Left lung (tissue), 10 donors: ENCODE data around the gene NPDC1. TPM values are rescaled to one million over a fixed set of nuclear protein-coding genes. Genes with fewer than 3 reads are reported as not detected.

Experiments
- ATAC-seq: fragments of 200-7000 bp; cut with Tn5 transposase; one replicate; pipeline ENCODE4 v1.9.1; 2020; ENCODE audit warnings: moderate library complexity
- DNase-seq, 4 donors: peaks; one replicate each; pipeline ENCODE4 v3.0.0-alpha.2; 2013 to 2020
- H3K27ac ChIP-seq, 2 donors: fragments of 200-600 bp; sonication (generic) in 1 of 2; one replicate each; pipeline versions ENCODE4 v1.5.0 to v1.8.0; 2020 to 2021
- H3K27me3 ChIP-seq, 2 donors: fragments of 200-600 bp; sonication (generic) in 1 of 2; one replicate each; pipeline versions ENCODE4 v1.5.0 to v1.8.0; 2020 to 2021
- H3K36me3 ChIP-seq, 2 donors: fragments of 200-600 bp; sonication (generic) in 1 of 2; one replicate each; pipeline versions ENCODE4 v1.5.0 to v1.8.0; 2020 to 2021
- H3K4me1 ChIP-seq, 2 donors: fragments of 200-600 bp; one replicate each; pipeline ENCODE4 v1.8.0; 2021
- H3K4me3 ChIP-seq, 2 donors: fragments of 200-600 bp; sonication (generic) in 1 of 2; one replicate each; pipeline versions ENCODE4 v1.5.0 to v1.8.0; 2020 to 2021; ENCODE audit warnings: mild to moderate bottlenecking in 1 of 2
- H3K9me3 ChIP-seq, 2 donors: fragments of 200-600 bp; sonication (generic) in 1 of 2; one replicate each; pipeline versions ENCODE4 v1.5.0 to v1.8.0; 2020 to 2021
- CTCF ChIP-seq, 2 donors: fragments of 200-600 bp; sonication (generic) in 1 of 2; IDR thresholded peaks; one replicate each; pipeline versions ENCODE4 v1.5.0 to v1.8.0; 2021; ENCODE audit warnings: antibody characterized with exemption in 2 of 2
- intact Hi-C, 2 donors: fragments of 100-400 bp; cut with DNase I; formaldehyde crosslinking; loops; one replicate each; pipeline versions ENCODE4 v1.11.2 to v1.14.2; 2022
- polyA plus RNA-seq, 6 donors: library from polyadenylated mRNA; unstranded; fragments of 120-200 nt; gene quantifications; one replicate each; pipeline ENCODE4 v1.2.1, GENCODE V29; 2013; ENCODE audit not compliant: insufficient read length in 6 of 6
- total RNA-seq, 2 donors: library from RNA; stranded (reverse); fragmentation: NEBNext Ultra II Directional; extraction: Animal tissue kit (Norgen Biotek cat#: 25700); gene quantifications; one replicate each; pipeline ENCODE4 v1.2.1, GENCODE V29; 2021
- donor health status: DM: no; HTN: yes; CAD: no.
- donor health status: DM: no; HTN: no; CAD: no.

NPDC1 gene
- total and polyA plus RNA-seq, 8 donors = 24.4 to 105 (median 31.7) TPM

GRCh38 chr9:137021979-137022661 is 23.9 kb downstream of the NPDC1 start:
- H3K4me3 ChIP-seq = no peak overlapping the region
- peaks cover 0 to 4% of the 10 kb centered on the region in 2 donors for H3K4me1 ChIP-seq
- DNase-seq (peak in 1 of 4 donors; percentile 90), ATAC-seq (peak; percentile 35)
- H3K9me3 ChIP-seq = no peaks in the 10 kb centered on the region
- no peaks in the 10 kb centered on the region for H3K27me3 ChIP-seq
- no peak for TF ChIP-seq CTCF (IDR thresholded peaks at IDR 0.05)
- H3K27ac ChIP-seq = no peak overlapping the region
- intact Hi-C loops = no loop called here
- H3K36me3 ChIP-seq = peaks cover 0 to 25% of the 10 kb centered on the region in 2 donors

GRCh38 chr9:137021568-137021978 is 24.4 kb downstream of the NPDC1 start:
- ATAC-seq (no peak), DNase-seq (no peak)
- intact Hi-C loops = no loop called here
- Histone ChIP-seq H3K36me3 (peaks cover 0 to 30% of the 10 kb centered on the region in 2 donors), H3K4me1 (no peaks in the 10 kb centered on the region), H3K27me3 (no peaks in the 10 kb centered on the region), H3K4me3 (no peak overlapping the region), H3K9me3 (no peaks in the 10 kb centered on the region), H3K27ac (no peak overlapping the region)
- TF ChIP-seq CTCF (IDR thresholded peaks at IDR 0.05) = no peak

- intact Hi-C loops = no loop called here
- no peak for ATAC-seq
- Histone ChIP-seq H3K27ac (no peak overlapping the region), H3K9me3 (no peaks in the 10 kb centered on the region), H3K36me3 (peaks cover 0 to 36% of the 10 kb centered on the region in 2 donors), H3K4me1 (no peaks in the 10 kb centered on the region), H3K4me3 (no peak overlapping the region), H3K27me3 (no peaks in the 10 kb centered on the region)
- TF ChIP-seq CTCF (IDR thresholded peaks at IDR 0.05) = no peak
- no peak for DNase-seq
Observed at GRCh38 chr9:137020771-137021567, 25.0 kb downstream of the NPDC1 start.

GRCh38 chr9:137019891-137020683 is 25.9 kb downstream of the NPDC1 start:
- DNase-seq = no peak
- intact Hi-C loops = no loop called here
- Histone ChIP-seq H3K9me3 (no peaks in the 10 kb centered on the region), H3K27me3 (no peaks in the 10 kb centered on the region), H3K36me3 (peaks cover 0 to 45% of the 10 kb centered on the region in 2 donors), H3K4me1 (no peaks in the 10 kb centered on the region), H3K4me3 (no peak overlapping the region), H3K27ac (no peak overlapping the region)
- TF ChIP-seq CTCF (IDR thresholded peaks at IDR 0.05) = no peak
- no peak for ATAC-seq
